Measurements from ENCODE around the gene HCK.

HCK gene

GRCh38 chr20:32129863-32130262, 77.8 kb downstream of the HCK start:
- DNase-seq (ENCODE audit: low spot score): no peak

- no peak for DNase-seq (ENCODE audit: low spot score)
Observed at GRCh38 chr20:32130352-32130751, 78.3 kb downstream of the HCK start.

DNA sequence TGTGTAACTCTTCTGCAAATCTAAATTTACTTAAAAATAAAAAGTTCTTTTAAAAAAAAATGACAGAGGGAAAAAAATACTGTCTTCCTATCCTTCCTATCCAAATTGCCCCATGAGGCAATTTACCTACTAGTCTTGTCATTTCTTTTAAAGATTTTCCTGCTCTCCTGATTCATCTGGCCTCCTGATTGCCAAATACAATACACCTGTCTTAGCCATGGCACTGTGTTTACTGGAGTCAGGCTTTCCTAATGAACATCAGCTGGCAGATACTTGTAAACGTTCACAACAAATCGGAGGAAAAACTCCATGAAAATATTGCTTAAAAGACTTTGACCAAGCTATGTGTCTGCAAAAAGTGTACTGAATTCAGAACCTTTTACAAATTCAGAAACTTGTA, 78.9 kb downstream of the HCK start:
- no peak for DNase-seq (ENCODE audit: low spot score)

- DNase-seq (ENCODE audit: low spot score): no peak
Observed at GRCh38 chr20:32132911-32133549, 81.0 kb downstream of the HCK start.

GRCh38 chr20:32134026-32134425, 82.0 kb downstream of the HCK start:
- DNase-seq (ENCODE audit: low spot score): no peak

GRCh38 chr20:32135983-32136515, 84.0 kb downstream of the HCK start:
- DNase-seq (ENCODE audit: low spot score): no peak

DNA sequence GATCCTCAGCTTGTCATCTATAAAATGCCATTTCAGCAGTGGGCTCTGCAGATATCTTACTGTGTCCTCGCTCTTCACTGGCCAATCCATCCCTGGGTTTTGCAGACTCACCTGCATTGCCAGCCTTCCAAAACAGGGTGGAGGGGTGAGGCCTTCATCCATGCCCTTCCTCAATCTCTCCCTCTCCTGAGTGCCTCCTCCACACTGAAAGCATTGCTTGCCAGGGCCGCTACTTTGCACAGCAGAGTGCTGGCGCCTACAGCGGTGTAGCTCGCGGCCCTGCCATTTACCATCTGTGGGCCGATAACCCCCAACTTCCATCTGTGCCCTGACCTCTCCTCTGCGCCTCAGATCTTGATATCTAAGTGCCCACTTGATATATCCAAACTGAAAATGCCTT, 86.9 kb downstream of the HCK start:
- no peak for DNase-seq (ENCODE audit: low spot score)

GRCh38 chr20:32139947-32140346, 87.9 kb downstream of the HCK start:
- DNase-seq (ENCODE audit: low spot score): no peak

DNA sequence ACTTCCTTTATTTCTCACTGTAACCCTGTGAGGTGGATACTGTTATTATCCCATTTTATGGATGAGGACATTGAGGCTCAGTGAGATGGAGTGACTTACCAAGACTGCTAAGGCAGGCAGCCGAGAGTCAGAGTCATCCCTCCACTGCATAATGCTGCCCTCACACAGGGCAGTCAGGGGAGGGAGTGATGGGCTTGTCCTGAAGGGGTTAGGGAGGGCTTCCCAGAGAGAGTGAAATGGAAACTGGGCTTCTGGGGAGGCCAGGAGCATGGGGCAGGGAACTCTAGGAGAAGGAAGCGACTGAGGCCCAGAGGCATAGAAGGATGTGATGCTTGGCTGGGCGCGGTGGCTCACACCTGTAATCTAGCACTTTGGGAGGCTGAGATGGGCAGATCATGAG, 88.6 kb downstream of the HCK start:
- DNase-seq (ENCODE audit: low spot score): no peak

DNA sequence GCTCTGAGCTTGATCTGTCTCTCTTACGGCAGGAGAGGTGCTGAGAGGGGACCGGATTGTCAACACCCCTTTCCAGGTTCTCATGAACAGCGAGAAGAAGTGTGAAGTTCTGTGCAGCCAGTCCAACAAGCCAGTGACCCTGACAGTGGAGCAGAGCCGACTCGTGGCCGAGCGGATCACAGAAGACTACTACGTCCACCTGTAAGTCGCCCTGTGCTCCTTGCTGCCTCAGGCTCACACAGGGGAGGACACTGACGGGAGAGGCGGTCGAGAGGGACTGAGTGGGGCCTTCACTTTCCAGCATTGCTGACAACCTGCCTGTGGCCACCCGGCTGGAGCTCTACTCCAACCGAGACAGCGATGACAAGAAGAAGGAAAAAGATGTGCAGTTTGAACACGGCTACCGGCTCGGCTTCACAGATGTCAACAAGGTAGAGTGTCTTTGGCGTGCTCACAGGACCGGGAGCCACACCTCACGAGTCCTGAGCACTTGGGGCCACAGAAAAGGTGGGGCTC, 89.5 kb downstream of the HCK start:
- no peak for DNase-seq (ENCODE audit: low spot score)

GRCh38 chr20:32142088-32142487, 90.0 kb downstream of the HCK start:
- DNase-seq (ENCODE audit: low spot score): no peak

DNA sequence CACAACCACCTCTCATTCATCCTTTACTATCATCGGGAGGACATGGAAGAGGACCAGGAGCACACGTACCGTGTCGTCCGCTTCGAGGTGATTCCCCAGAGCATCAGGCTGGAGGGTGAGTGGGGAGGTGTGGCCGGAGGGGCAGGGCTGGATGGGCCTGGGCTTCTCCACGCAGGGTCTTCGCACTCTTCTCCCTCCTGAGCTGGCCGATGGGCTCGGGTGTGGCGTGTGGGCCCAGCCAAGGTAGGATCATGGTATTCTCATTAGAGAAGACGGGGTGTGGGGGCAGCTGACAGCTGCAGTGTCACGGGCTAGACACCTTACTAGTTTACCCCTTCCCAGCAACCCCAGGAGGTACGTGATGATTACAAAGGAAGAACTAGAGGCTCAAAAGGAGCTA, 90.9 kb downstream of the HCK start:
- no peak for DNase-seq (ENCODE audit: low spot score)

DNA sequence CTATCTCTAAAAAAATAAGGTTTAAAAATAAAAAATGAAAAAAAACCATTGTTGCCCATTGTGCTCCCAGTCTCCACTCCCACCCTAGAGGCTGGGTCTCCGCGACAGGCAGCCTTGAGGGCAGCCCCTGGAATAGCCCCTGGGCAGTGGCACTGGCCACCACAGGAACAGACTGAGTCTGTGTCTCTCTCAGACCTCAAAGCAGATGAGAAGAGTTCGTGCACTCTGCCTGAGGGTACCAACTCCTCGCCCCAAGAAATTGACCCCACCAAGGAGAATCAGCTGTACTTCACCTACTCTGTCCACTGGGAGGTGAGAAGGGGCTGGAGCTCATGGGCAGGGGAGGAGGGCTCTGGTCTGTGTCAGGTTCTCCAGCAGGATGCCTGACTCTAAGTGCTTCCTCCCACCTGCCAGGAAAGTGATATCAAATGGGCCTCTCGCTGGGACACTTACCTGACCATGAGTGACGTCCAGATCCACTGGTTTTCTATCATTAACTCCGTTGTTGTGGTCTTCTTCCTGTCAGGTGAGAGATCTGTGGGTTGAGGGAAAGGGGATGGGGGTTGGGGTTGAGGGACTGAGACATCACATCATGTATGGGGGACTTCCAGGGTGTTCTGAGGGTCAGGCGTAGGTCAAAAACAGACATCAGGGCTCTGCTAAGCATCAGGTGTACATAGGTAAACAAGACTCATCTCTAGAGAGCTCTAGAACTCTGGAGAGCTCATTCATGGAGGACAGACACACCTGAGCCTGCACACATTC, 93.0 kb downstream of the HCK start:
- no peak for DNase-seq (ENCODE audit: low spot score)

GRCh38 chr20:32149566-32150170, 97.6 kb downstream of the HCK start:
- no peak for DNase-seq (ENCODE audit: low spot score)

DNA sequence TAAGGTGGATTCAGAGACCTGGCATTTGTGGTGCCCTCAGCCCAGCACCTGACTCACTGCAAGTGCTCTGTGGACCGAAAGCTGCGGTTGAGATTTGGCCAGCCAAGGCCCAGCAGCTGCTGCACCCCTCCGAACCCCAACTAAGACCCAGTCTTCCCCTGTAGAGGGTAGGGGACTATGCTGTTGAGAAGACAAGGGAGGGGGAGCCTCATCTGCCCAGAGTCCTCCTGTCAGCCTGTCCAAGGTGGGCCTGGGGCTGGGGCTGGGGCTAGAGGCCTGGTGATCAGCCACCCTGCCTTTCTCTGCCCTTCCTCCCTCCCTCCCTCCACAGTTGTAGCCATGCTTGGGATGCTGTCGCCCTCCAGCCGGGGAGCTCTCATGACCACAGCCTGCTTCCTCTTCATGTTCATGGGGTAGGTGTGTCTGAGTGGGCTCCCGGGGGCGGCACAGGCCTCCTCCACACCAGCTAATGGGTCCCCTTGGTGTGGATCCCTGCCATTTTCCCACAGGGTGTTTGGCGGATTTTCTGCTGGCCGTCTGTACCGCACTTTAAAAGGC, 98.3 kb downstream of the HCK start:
- no peak for DNase-seq (ENCODE audit: low spot score)

Measured in CD4-positive, alpha-beta T cell treated with Interleukin-6 at 100 ng/mL for 8 hours (primary cell).